Measurements from ENCODE around the gene MFAP5. TPM values are rescaled to one million over a fixed set of nuclear protein-coding genes. Genes with fewer than 3 reads are reported as not detected.
"Not testable (repeated sequence)": the region's sequence is repeated elsewhere in the genome, so short reads cannot be mapped to it uniquely, and the experiment has no call there.

MFAP5 gene
- polyA plus RNA-seq, 1 of the 3 experiments (the other 2 are of a cell fraction), result 19.1 TPM

DNA sequence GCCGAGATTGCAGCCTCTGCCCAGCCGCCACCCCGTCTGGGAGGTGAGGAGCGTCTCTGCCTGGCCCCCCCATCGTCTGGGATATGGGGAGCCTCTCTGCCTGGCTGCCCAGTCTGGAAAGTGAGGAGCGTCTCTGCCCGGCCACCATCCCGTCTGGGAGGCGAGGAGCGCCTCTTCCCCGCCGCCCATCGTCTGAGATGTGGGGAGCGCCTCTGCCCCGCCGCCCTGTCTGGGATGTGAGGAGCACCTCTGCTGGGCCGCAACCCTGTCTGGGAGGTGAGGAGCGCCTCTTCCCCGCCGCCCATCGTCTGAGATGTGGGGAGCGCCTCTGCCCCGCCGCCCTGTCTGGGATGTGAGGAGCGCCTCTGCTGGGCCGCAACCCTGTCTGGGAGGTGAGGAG, 37.9 kb downstream of the MFAP5 start:
- H3K27ac ChIP-seq (ENCODE audit: low read depth in 2 of 2, low read length in 1 of 2); DNase-seq; POLR2A ChIA-PET; H3K9me3 ChIP-seq; H3F3A ChIP-seq (replicated peaks; ENCODE audit: insufficient read depth); CTCF ChIA-PET; H2AFZ ChIP-seq (ENCODE audit: low read depth); H3K36me3 ChIP-seq (replicated peaks in 1 of 2; ENCODE audit: control insufficient read depth in 1 of 2, insufficient read depth in 2 of 2, low read length in 1 of 2); H3K4me1 ChIP-seq (ENCODE audit: control insufficient read depth in 1 of 2, insufficient read depth in 2 of 2, low read depth in 1 of 2, low read length in 1 of 2); H4K20me1 ChIP-seq (ENCODE audit: insufficient read depth); H3K79me2 ChIP-seq (ENCODE audit: insufficient read depth); H3K9me2 ChIP-seq; H3K4me3 ChIP-seq (ENCODE audit: low read depth in 2 of 2, low read length in 1 of 2); H3K27me3 ChIP-seq (ENCODE audit: insufficient read depth); H3K9ac ChIP-seq; H3K4me2 ChIP-seq: not testable (repeated sequence)
- WGBS (ENCODE audit: low lambda C conversion rate), result 77% methylated on average over 6 of the region's 26 CpGs

DNA sequence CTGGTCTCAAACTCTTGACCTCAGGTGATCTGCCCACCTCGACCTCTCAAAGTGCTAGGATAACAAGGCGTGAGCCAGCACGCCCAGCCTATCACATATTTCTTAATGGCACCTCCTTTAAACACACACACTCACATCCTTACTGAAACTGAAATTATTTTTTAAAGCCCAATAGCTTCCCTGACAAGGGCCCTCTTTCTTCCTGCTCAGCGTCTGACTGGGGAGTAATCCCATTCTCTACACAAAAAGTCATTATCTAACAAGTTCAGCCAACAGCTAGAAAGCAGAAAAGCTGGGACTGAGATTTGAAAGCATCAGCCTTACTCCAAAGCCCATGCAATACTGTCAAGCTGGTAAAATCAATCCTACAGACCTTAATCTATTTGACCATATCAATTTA, 40.0 kb downstream of the MFAP5 start:
- no peaks in the 10 kb centered on the region for H3K9me3 ChIP-seq
- no peaks in the 10 kb centered on the region; the same call in 1 of the 2 replicates for H3K27me3 ChIP-seq (ENCODE audit: insufficient read depth)
- no peaks in the 10 kb centered on the region for H3K9me2 ChIP-seq
- no peak for DNase-seq
- no peak overlapping the region for H3K9ac ChIP-seq
- H3K79me2 ChIP-seq (ENCODE audit: insufficient read depth), result no peaks in the 10 kb centered on the region
- H3K4me3 ChIP-seq (ENCODE audit: low read depth in 2 of 2, low read length in 1 of 2), result no peak overlapping the region
- no peaks in the 10 kb centered on the region for H4K20me1 ChIP-seq (ENCODE audit: insufficient read depth)
- TF ChIP-seq TAF1 (IDR thresholded peaks at IDR 0.05; ENCODE audit: borderline replicate concordance, low read depth, low read length), result no peak
- no peak for TF ChIP-seq GATA2 (CRISPR knock-in tag; IDR thresholded peaks at IDR 0.05)
- no peak for TF ChIP-seq CHD2 (IDR thresholded peaks at IDR 0.05; ENCODE audit: low read length, partially characterized antibody)
- no peak for TF ChIP-seq RCOR1 (IDR thresholded peaks at IDR 0.05; ENCODE audit: low read length)
- no peak for TF ChIP-seq PBX3 (IDR thresholded peaks at IDR 0.05)
- no peak for TF ChIP-seq JUND (IDR thresholded peaks at IDR 0.05)
- TF ChIP-seq SIN3A (IDR thresholded peaks at IDR 0.05; ENCODE audit: borderline replicate concordance, low read depth, low read length), result no peak
- no peak for TF ChIP-seq RAD21 (IDR thresholded peaks at IDR 0.05; ENCODE audit: low read length)
- no peak for TF ChIP-seq MEF2A (IDR thresholded peaks at IDR 0.05; ENCODE audit: borderline replicate concordance, low read depth)
- no peak for TF ChIP-seq NFIC (IDR thresholded peaks at IDR 0.05; ENCODE audit: borderline replicate concordance)
- no peaks in the 10 kb centered on the region for H3K4me1 ChIP-seq (ENCODE audit: control insufficient read depth in 1 of 2, insufficient read depth in 2 of 2, low read depth in 1 of 2, low read length in 1 of 2)
- peaks cover 5% of the 10 kb centered on the region for H3F3A ChIP-seq (replicated peaks; ENCODE audit: insufficient read depth)
- H3K36me3 ChIP-seq (replicated peaks in 1 of 2; ENCODE audit: control insufficient read depth in 1 of 2, insufficient read depth in 2 of 2, low read length in 1 of 2), result no peaks in the 10 kb centered on the region
- no peak overlapping the region for H3K27ac ChIP-seq (ENCODE audit: low read depth in 2 of 2, low read length in 1 of 2)
- no peak overlapping the region for H2AFZ ChIP-seq (ENCODE audit: low read depth)
- no peak overlapping the region for H3K4me2 ChIP-seq
- ChIA-PET POLR2A (no interaction called here), CTCF (no interaction called here)
- WGBS (ENCODE audit: low lambda C conversion rate), result 9% methylated on average over 4 of the region's 4 CpGs

DNA sequence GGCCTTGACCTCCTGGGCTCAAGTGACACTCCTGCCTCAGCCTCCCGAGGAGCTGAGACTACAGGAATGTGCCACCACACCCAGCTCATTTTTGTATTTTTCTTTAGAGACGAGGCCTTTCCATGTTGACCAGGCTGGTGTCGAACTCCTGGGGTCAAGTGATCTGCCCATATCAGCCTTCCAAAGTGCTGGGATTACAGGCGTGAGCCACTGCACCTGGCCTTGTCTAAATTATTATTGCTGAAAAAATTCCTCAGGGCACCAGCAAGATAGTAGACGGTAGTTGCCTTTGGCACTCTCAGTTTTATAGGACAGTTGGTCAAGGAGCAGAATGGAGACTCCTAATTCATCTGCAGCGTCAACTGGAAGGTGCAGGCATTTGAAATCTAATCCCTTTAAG, 47.4 kb downstream of the MFAP5 start:
- no peak overlapping the region for H3K9ac ChIP-seq
- H3K4me1 ChIP-seq (ENCODE audit: control insufficient read depth in 1 of 2, insufficient read depth in 2 of 2, low read depth in 1 of 2, low read length in 1 of 2), result no peaks in the 10 kb centered on the region
- ChIA-PET POLR2A (no interaction called here), CTCF (no interaction called here)
- H3K4me3 ChIP-seq (ENCODE audit: low read depth in 2 of 2, low read length in 1 of 2), result no peak overlapping the region
- no peaks in the 10 kb centered on the region for H3K36me3 ChIP-seq (replicated peaks in 1 of 2; ENCODE audit: control insufficient read depth in 1 of 2, insufficient read depth in 2 of 2, low read length in 1 of 2)
- no peak for DNase-seq
- H3K79me2 ChIP-seq (ENCODE audit: insufficient read depth), result no peaks in the 10 kb centered on the region
- no peaks in the 10 kb centered on the region for H3K9me2 ChIP-seq
- peaks cover 5% of the 10 kb centered on the region for H3F3A ChIP-seq (replicated peaks; ENCODE audit: insufficient read depth)
- 19% methylated on average over 6 of the region's 6 CpGs for WGBS (ENCODE audit: low lambda C conversion rate)
- no peak overlapping the region for H2AFZ ChIP-seq (ENCODE audit: low read depth)
- H3K4me2 ChIP-seq, result no peak overlapping the region
- no peak overlapping the region for H3K27ac ChIP-seq (ENCODE audit: low read depth in 2 of 2, low read length in 1 of 2)
- H3K9me3 ChIP-seq, result no peaks in the 10 kb centered on the region
- H3K27me3 ChIP-seq (ENCODE audit: insufficient read depth), result no peaks in the 10 kb centered on the region
- H4K20me1 ChIP-seq (ENCODE audit: insufficient read depth), result no peaks in the 10 kb centered on the region
- TF ChIP-seq TCF12 (IDR thresholded peaks at IDR 0.05), result no peak
- no peak for TF ChIP-seq POLR2AphosphoS5 (IDR thresholded peaks at IDR 0.05; ENCODE audit: low read depth, low read length)
- TF ChIP-seq, protein P1, sequence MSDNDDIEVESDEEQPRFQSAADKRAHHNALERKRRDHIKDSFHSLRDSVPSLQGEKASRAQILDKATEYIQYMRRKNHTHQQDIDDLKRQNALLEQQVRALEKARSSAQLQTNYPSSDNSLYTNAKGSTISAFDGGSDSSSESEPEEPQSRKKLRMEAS (IDR thresholded peaks at IDR 0.05; ENCODE audit: low read depth), result no peak
- no peak for TF ChIP-seq RAD21 (IDR thresholded peaks at IDR 0.05; ENCODE audit: low read length)
- no peak for TF ChIP-seq USF2 (IDR thresholded peaks at IDR 0.05; ENCODE audit: borderline replicate concordance, low read depth, low read length)
- no peak for TF ChIP-seq NRF1 (IDR thresholded peaks at IDR 0.05; ENCODE audit: low read depth, low read length)
- TF ChIP-seq RXRA (IDR thresholded peaks at IDR 0.05; ENCODE audit: borderline replicate concordance, low read depth), result no peak
- no peak for TF ChIP-seq RFX5 (IDR thresholded peaks at IDR 0.05; ENCODE audit: low read length)
- no peak for TF ChIP-seq TAF1 (IDR thresholded peaks at IDR 0.05; ENCODE audit: borderline replicate concordance, low read depth, low read length)
- TF ChIP-seq, protein P2, sequence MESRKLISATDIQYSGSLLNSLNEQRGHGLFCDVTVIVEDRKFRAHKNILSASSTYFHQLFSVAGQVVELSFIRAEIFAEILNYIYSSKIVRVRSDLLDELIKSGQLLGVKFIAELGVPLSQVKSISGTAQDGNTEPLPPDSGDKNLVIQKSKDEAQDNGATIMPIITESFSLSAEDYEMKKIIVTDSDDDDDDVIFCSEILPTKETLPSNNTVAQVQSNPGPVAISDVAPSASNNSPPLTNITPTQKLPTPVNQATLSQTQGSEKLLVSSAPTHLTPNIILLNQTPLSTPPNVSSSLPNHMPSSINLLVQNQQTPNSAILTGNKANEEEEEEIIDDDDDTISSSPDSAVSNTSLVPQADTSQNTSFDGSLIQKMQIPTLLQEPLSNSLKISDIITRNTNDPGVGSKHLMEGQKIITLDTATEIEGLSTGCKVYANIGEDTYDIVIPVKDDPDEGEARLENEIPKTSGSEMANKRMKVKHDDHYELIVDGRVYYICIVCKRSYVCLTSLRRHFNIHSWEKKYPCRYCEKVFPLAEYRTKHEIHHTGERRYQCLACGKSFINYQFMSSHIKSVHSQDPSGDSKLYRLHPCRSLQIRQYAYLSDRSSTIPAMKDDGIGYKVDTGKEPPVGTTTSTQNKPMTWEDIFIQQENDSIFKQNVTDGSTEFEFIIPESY (IDR thresholded peaks at IDR 0.05; ENCODE audit: borderline replicate concordance, low read depth), result no peak
- no peak for TF ChIP-seq FOXM1 (IDR thresholded peaks at IDR 0.05; ENCODE audit: low read depth)
- TF ChIP-seq, protein P3, sequence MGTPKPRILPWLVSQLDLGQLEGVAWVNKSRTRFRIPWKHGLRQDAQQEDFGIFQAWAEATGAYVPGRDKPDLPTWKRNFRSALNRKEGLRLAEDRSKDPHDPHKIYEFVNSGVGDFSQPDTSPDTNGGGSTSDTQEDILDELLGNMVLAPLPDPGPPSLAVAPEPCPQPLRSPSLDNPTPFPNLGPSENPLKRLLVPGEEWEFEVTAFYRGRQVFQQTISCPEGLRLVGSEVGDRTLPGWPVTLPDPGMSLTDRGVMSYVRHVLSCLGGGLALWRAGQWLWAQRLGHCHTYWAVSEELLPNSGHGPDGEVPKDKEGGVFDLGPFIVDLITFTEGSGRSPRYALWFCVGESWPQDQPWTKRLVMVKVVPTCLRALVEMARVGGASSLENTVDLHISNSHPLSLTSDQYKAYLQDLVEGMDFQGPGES (IDR thresholded peaks at IDR 0.05; ENCODE audit: low read depth, low read length), result no peak
